H1 (cell line): ENCODE measurements around the gene CST4. TPM values are rescaled to one million over a fixed set of nuclear protein-coding genes. Genes with fewer than 3 reads are reported as not detected.

ENCODE experiments used
- KDM4A ChIP-seq: IDR thresholded peaks from one replicate; pipeline ENCODE4 v1.7.1; 2012; ENCODE audit warnings: low read depth, mild to moderate bottlenecking, moderate library complexity, low read length, inconsistent platforms; ENCODE audit not compliant: severe bottlenecking
- RFX5 ChIP-seq: IDR thresholded peaks from 2 replicates; pipeline ENCODE4 v1.6.1; 2011; ENCODE audit warnings: low read depth, low read length, improper control_type of control experiment, borderline replicate concordance
- RXRA ChIP-seq: IDR thresholded peaks from 2 replicates; pipeline ENCODE4 v1.6.1; 2011; ENCODE audit warnings: low read depth, mild to moderate bottlenecking, low read length, moderate library complexity; ENCODE audit not compliant: insufficient read depth
- polyA plus RNA-seq, 7 experiments: library from polyadenylated mRNA; depleted of rRNA in 3 of 7; stranded (reverse) in 5 of 7; unstranded in 2 of 7; fragments of >200 nt in 5 of 7; fragments of 200-250 nt in 2 of 7; gene quantifications; 1 replicate in 5 of 7; 2 replicates in 1 of 7; 4 replicates in 1 of 7; pipeline versions ENCODE4 v1.2.1 to v1.2.3, GENCODE V29; 2011 to 2013; ENCODE audit warnings: missing spikeins in 2 of 7, mixed read lengths in 2 of 7
- total RNA-seq: library from RNA; stranded (reverse); fragmentation: NEBNext Ultra II Directional; extraction: Animal tissue kit (Norgen Biotek cat#: 25700); gene quantifications from 2 replicates; pipeline ENCODE4 v1.2.1, GENCODE V29; 2021

Gene CST4
- total and polyA plus RNA-seq, 2 of the 8 experiments (the other 6 are each of a cell fraction or from before 2014, with no cell fraction given) = not detected

GRCh38 chr20:23702021-23702420 lies 13.2 kb upstream of the CST4 start (continued):
- TF ChIP-seq RXRA = no peak
- TF ChIP-seq RFX5 = no peak
- TF ChIP-seq KDM4A = no peak
